GM23248 (cell line): Measurements from ENCODE around the gene LRRC36. TPM values are rescaled to one million over a fixed set of nuclear protein-coding genes. Genes with fewer than 3 reads are reported as not detected.

Experiments used
- DNase-seq: peaks from one replicate; pipeline ENCODE4 v3.0.0-alpha.2; 2015
- H2AFZ ChIP-seq: fragments of 200-600 bp; sonication (generic); 2 replicates; pipeline ENCODE4 v1.6.1; 2016; ENCODE audit warnings: antibody characterized with exemption
- H3F3A ChIP-seq: fragments of 200-600 bp; sonication (generic); 2 replicates; pipeline ENCODE4 v1.6.1; 2016; ENCODE audit warnings: mild to moderate bottlenecking, antibody characterized with exemption, mixed run types; ENCODE audit not compliant: insufficient read depth
- H3K27ac ChIP-seq: fragments of 200-600 bp; sonication (generic); 2 replicates; pipeline ENCODE4 v1.5.1; 2016; ENCODE audit warnings: mild to moderate bottlenecking
- H3K27me3 ChIP-seq: fragments of 200-600 bp; sonication (generic); replicated peaks from 2 replicates; pipeline ENCODE4 v1.6.1; 2016; ENCODE audit warnings: mild to moderate bottlenecking; ENCODE audit not compliant: insufficient read depth
- H3K36me3 ChIP-seq: fragments of 200-600 bp; sonication (generic); 2 replicates; pipeline ENCODE4 v1.6.1; 2016; ENCODE audit warnings: low read depth, mild to moderate bottlenecking
- H3K4me1 ChIP-seq: fragments of 200-600 bp; sonication (generic); 2 replicates; pipeline ENCODE4 v1.6.1; 2016; ENCODE audit warnings: mild to moderate bottlenecking; ENCODE audit not compliant: insufficient read depth
- H3K4me2 ChIP-seq: fragments of 200-600 bp; sonication (generic); one replicate; pipeline ENCODE4 v1.6.1; 2016; ENCODE audit warnings: mild to moderate bottlenecking; ENCODE audit not compliant: unreplicated experiment
- H3K4me3 ChIP-seq: fragments of 200-600 bp; sonication (generic); 2 replicates; pipeline ENCODE4 v1.5.1; 2016; ENCODE audit warnings: mild to moderate bottlenecking
- H3K79me2 ChIP-seq: fragments of 200-600 bp; sonication (generic); 2 replicates; pipeline ENCODE4 v1.6.1; 2016; ENCODE audit warnings: mild to moderate bottlenecking; ENCODE audit not compliant: insufficient read depth
- H3K9ac ChIP-seq: fragments of 200-600 bp; sonication (generic); 2 replicates; pipeline ENCODE4 v1.6.1; 2016; ENCODE audit warnings: mild to moderate bottlenecking
- H3K9me2 ChIP-seq: fragments of 200-600 bp; sonication (generic); 2 replicates; pipeline ENCODE4 v1.6.1; 2016; ENCODE audit warnings: mixed run types, mild to moderate bottlenecking, moderate library complexity; ENCODE audit not compliant: insufficient read depth
- H3K9me3 ChIP-seq: fragments of 200-600 bp; sonication (generic); one replicate; pipeline ENCODE4 v1.6.1; 2017; ENCODE audit warnings: low read depth
- H4K20me1 ChIP-seq: fragments of 200-600 bp; sonication (generic); 2 replicates; pipeline ENCODE4 v1.6.0; 2016; ENCODE audit not compliant: insufficient read depth
- EZH2 ChIP-seq: fragments of 200-600 bp; sonication (generic); IDR thresholded peaks from 2 replicates; pipeline ENCODE4 v1.6.1; 2018; ENCODE audit warnings: antibody characterized with exemption, mild to moderate bottlenecking; ENCODE audit not compliant: insufficient read depth, poor library complexity, severe bottlenecking
- EZH2phosphoT487 ChIP-seq: fragments of 200-600 bp; sonication (generic); IDR thresholded peaks from 2 replicates; pipeline ENCODE4 v1.6.1; 2018; ENCODE audit warnings: antibody characterized with exemption, moderate library complexity, mild to moderate bottlenecking, low read depth; ENCODE audit not compliant: insufficient read depth
- WGBS, 2 experiments: methylation state at CpG; one replicate each; pipeline ENCODE4 v1.1.6; 2015 to 2017; ENCODE audit warnings: low lambda C conversion rate in 2 of 2, low coverage in 1 of 2; ENCODE audit errors: missing lambda C conversion rate in 2 of 2; 5-methylcytosine and 5-hydroxymethylcytosine counted together
- in situ Hi-C: fragments of 300-500 bp; cut with MboI; formaldehyde crosslinking; loops from 2 replicates; pipeline ENCODE4 v1.15.0; 2020
- polyA plus RNA-seq: library from polyadenylated mRNA; unstranded; fragments of >200 nt; fragmentation: Nextera tagmentation; extraction: Ambion mirVana; gene quantifications from 2 replicates; pipeline ENCODE4 v1.2.1, GENCODE V29; 2016
- total RNA-seq: library from RNA; depleted of rRNA; stranded (reverse); fragments of >200 nt; shearing (Covaris generic); gene quantifications from 2 replicates; pipeline ENCODE4 v1.2.3, GENCODE V29; 2014

Gene LRRC36
- total and polyA plus RNA-seq, 2 experiments from 2014 or later, result not detected

DNA sequence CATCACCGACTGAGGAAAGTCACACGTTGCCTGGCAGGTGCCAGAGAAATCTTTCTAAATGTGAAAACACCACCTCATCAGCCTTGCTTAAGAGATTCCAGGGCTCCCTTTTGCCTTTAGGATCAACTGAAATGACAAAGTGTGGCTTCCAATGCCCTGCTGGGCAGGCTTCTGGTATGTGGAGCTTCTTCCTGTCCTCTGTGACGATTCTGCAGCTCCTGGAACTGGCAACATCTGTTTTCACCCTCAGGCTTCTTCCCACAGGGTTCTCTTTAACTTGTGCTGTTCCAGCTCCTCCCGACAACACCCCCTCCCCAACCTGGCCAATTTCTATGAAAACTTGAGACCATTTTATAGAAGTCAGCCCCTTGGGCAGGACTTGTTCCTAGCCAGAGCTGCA, 94.4 kb downstream of the LRRC36 start:
- Histone ChIP-seq H3K27me3 (no peaks in the 10 kb centered on the region), H3K4me3 (no peak overlapping the region), H3K4me2 (no peak overlapping the region), H3K9ac (no peak overlapping the region), H2AFZ (no peak overlapping the region), H4K20me1 (no peaks in the 10 kb centered on the region), H3K27ac (no peak overlapping the region), H3F3A (no peaks in the 10 kb centered on the region), H3K9me2 (no peaks in the 10 kb centered on the region), H3K36me3 (no peaks in the 10 kb centered on the region), H3K4me1 (no peaks in the 10 kb centered on the region), H3K79me2 (no peaks in the 10 kb centered on the region), H3K9me3 (no peaks in the 10 kb centered on the region)
- TF ChIP-seq EZH2phosphoT487 (no peak), EZH2 (no peak)
- WGBS, 2 experiments, result 79 to 80% methylated on average over 4 of the region's 4 CpGs
- no peak for DNase-seq
- in situ Hi-C loops, result no loop called here

DNA sequence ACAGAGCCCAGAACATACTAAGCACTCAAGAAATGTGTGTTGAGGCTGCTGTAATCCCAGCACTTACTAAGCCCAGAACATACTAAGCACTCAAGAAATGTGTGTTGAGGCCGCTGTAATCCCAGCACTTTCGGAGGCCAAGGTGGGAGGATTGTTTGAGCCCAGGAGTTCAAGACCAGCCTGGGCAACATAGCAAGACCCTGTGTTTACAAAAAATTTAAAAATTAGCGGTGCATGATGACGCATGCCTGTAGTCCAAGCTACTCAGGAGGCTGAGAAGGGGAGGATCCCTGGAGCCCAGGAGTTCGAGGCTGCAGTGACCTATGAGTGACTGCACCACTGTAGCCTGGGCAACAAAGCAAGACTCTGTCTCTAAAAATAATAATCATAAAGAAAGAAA, 96.4 kb downstream of the LRRC36 start:
- H3K9me3 ChIP-seq, result no peaks in the 10 kb centered on the region
- no peak overlapping the region for H3K9ac ChIP-seq
- H3K36me3 ChIP-seq, result no peaks in the 10 kb centered on the region
- TF ChIP-seq EZH2 (no peak), EZH2phosphoT487 (no peak)
- H3F3A ChIP-seq, result no peaks in the 10 kb centered on the region
- no peak overlapping the region for H3K4me2 ChIP-seq
- no peak overlapping the region for H3K4me3 ChIP-seq
- no peaks in the 10 kb centered on the region for H3K9me2 ChIP-seq
- in situ Hi-C loops, result no loop called here
- no peaks in the 10 kb centered on the region for H4K20me1 ChIP-seq
- DNase-seq, result no peak
- 93 to 95% methylated on average over 5 of the region's 5 CpGs for WGBS, 2 experiments
- H3K27ac ChIP-seq, result no peak overlapping the region
- H2AFZ ChIP-seq, result no peak overlapping the region
- no peaks in the 10 kb centered on the region for H3K27me3 ChIP-seq
- no peaks in the 10 kb centered on the region for H3K4me1 ChIP-seq
- no peaks in the 10 kb centered on the region for H3K79me2 ChIP-seq

- 51 to 53% methylated on average over 9 of the region's 9 CpGs for WGBS, 2 experiments
- in situ Hi-C loops, result no loop called here
- H3K27ac ChIP-seq, result no peak overlapping the region
Measured at GRCh38 chr16:67423611-67424260, 97.1 kb downstream of the LRRC36 start.

GRCh38 chr16:67424261-67424615, 97.6 kb downstream of the LRRC36 start:
- WGBS, 2 experiments, result 70 to 71% methylated on average over 5 of the region's 5 CpGs
- H3K36me3 ChIP-seq, result no peaks in the 10 kb centered on the region
- no peaks in the 10 kb centered on the region for H4K20me1 ChIP-seq
- H3K4me3 ChIP-seq, result no peak overlapping the region
- no peak for TF ChIP-seq EZH2
- no peak for TF ChIP-seq EZH2phosphoT487
- no peaks in the 10 kb centered on the region for H3K9me2 ChIP-seq
- H3K4me1 ChIP-seq, result no peaks in the 10 kb centered on the region
- no peaks in the 10 kb centered on the region; the same call in 1 of the 2 replicates for H3K27me3 ChIP-seq
- no peaks in the 10 kb centered on the region for H3F3A ChIP-seq
- no peak overlapping the region for H2AFZ ChIP-seq
- in situ Hi-C loops, result no loop called here
- no peaks in the 10 kb centered on the region for H3K79me2 ChIP-seq
- no peak overlapping the region for H3K9ac ChIP-seq
- no peak overlapping the region for H3K27ac ChIP-seq
- H3K4me2 ChIP-seq, result no peak overlapping the region
- DNase-seq, result no peak
- H3K9me3 ChIP-seq, result no peaks in the 10 kb centered on the region

More at GRCh38 chr16:67423611-67424260, 97.1 kb downstream of the LRRC36 start:
- Histone ChIP-seq H3K9me3 (no peaks in the 10 kb centered on the region), H3K4me1 (no peaks in the 10 kb centered on the region), H3K4me3 (no peak overlapping the region), H2AFZ (no peak overlapping the region), H3F3A (no peaks in the 10 kb centered on the region), H4K20me1 (no peaks in the 10 kb centered on the region), H3K79me2 (no peaks in the 10 kb centered on the region), H3K9ac (no peak overlapping the region), H3K36me3 (no peaks in the 10 kb centered on the region), H3K9me2 (no peaks in the 10 kb centered on the region), H3K4me2 (no peak overlapping the region), H3K27me3 (no peaks in the 10 kb centered on the region)
- no peak for DNase-seq
- TF ChIP-seq EZH2phosphoT487 (no peak), EZH2 (no peak)
